Uterus (tissue), 2 donors: ENCODE data around the gene OCA2.

Source experiments
- CTCF ChIP-seq, 4 experiments: fragments of 200-600 bp in 2 of 4; fragments of 450-650 bp in 2 of 4; sonication (generic) in 2 of 4; IDR thresholded peaks; one replicate each; pipeline ENCODE4 v1.5.1; 2016 to 2019; ENCODE audit warnings: antibody characterized with exemption in 4 of 4, mild to moderate bottlenecking in 2 of 4, moderate library complexity in 1 of 4
- POLR2A ChIP-seq, 2 donors: fragments of 450-650 bp; IDR thresholded peaks; one replicate each; pipeline ENCODE4 v1.6.1; 2016; ENCODE audit warnings: antibody characterized with exemption in 2 of 2, mild to moderate bottlenecking in 1 of 2, moderate library complexity in 1 of 2

DNA sequence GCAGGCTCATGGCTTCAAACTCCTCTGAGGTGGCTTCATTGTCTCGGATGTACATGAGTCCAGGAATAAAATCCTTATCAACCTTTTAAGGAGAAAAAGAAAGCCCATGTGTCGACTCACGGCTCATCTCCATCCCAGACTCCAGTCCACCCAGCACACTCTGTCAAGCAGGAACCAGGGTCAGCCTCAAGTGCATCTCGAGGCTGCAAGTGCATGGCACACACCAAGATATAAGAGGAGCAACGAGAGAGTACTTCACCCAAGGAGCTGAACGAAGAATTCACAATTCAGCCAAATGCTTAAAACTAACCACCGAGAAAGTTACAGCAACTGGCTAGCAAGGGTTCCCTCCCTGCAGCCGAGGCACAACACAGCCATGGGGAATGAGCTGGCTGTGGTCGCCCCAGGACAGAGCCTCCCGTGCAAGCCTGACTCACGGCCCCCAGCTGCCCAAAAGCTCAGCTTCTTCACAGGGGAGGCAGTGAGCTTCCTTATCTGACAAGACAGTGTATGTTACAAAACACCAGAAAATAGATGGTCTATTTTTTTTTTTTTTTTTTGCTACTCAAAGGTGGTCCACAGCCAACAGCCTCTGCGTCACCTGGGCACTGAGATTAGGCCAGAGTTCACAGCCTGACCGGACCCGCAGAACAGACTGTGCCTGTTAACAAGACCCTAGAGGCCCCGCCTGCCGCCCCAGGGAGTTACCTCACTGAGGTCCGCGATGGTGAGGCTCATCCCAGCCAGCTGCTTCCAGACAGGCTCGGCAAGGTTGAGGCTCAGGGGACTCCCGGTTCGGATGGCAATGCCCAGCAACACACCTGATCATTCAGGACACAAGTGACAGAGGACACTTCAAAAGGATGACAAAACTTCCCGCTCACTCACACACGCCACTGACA is 15.9 kb upstream of the OCA2 start:
- TF ChIP-seq CTCF (IDR thresholded peaks at IDR 0.05), result no peak
- no peak for TF ChIP-seq POLR2A (IDR thresholded peaks at IDR 0.05)
